HepG2 (cell line): Measurements from ENCODE around the gene CRAT. TPM values are rescaled to one million over a fixed set of nuclear protein-coding genes. Genes with fewer than 3 reads are reported as not detected.

Experiments
- DRAP1 ChIP-seq: IDR thresholded peaks from 2 replicates; pipeline ENCODE4 v1.6.1; 2016; ENCODE audit warnings: missing genetic modification reagents, missing compliant biosample characterization
- EZH2 ChIP-seq: conservative IDR thresholded peaks from 2 replicates; pipeline ENCODE4 v1.6.1; 2012; ENCODE audit warnings: mild to moderate bottlenecking, low read depth, low read length, moderate library complexity
- FOXO1 ChIP-seq: sonication (generic); formaldehyde crosslinking; IDR thresholded peaks from 2 replicates; pipeline ENCODE4 v1.4.0; 2020; ENCODE audit warnings: missing genetic modification reagents
- HCFC1 ChIP-seq: fragments of 150-350 bp; IDR thresholded peaks from 2 replicates; pipeline ENCODE4 v1.6.1; 2014; ENCODE audit warnings: low read depth, low read length
- JDP2 ChIP-seq: sonication (generic); formaldehyde crosslinking; IDR thresholded peaks from 2 replicates; pipeline ENCODE4 v1.8.1; 2022; ENCODE audit warnings: missing genetic modification reagents, borderline replicate concordance
- MED13 ChIP-seq: sonication (generic); formaldehyde crosslinking; IDR thresholded peaks from 2 replicates; pipeline ENCODE4 v1.5.0; 2020; ENCODE audit warnings: missing genetic modification reagents
- PBX3 ChIP-seq: sonication (generic); formaldehyde crosslinking; IDR thresholded peaks from 2 replicates; pipeline ENCODE4 v1.8.1; 2023; ENCODE audit warnings: missing genetic modification reagents, inconsistent platforms, borderline replicate concordance
- TFDP2 ChIP-seq: sonication (generic); formaldehyde crosslinking; IDR thresholded peaks from 2 replicates; pipeline ENCODE4 v1.4.0; 2020; ENCODE audit warnings: missing genetic modification reagents
- ZBTB26 ChIP-seq: IDR thresholded peaks from 2 replicates; pipeline ENCODE4 v1.6.1; 2016; ENCODE audit warnings: missing compliant biosample characterization, missing genetic modification reagents, borderline replicate concordance
- ZFP91 ChIP-seq: sonication (generic); formaldehyde crosslinking; IDR thresholded peaks from 2 replicates; pipeline ENCODE4 v1.9.0; 2022; ENCODE audit warnings: missing genetic modification reagents, mild to moderate bottlenecking, borderline replicate concordance
- ZNF142 ChIP-seq: sonication (generic); formaldehyde crosslinking; IDR thresholded peaks from 2 replicates; pipeline ENCODE4 v1.4.0; 2020; ENCODE audit warnings: missing genetic modification reagents
- ZNF253 ChIP-seq: sonication (generic); formaldehyde crosslinking; IDR thresholded peaks from 2 replicates; pipeline ENCODE4 v1.8.0; 2022; ENCODE audit warnings: mild to moderate bottlenecking, missing genetic modification reagents, borderline replicate concordance
- ZNF572 ChIP-seq: sonication (generic); formaldehyde crosslinking; IDR thresholded peaks from 2 replicates; pipeline ENCODE4 v1.5.1; 2020; ENCODE audit warnings: mild to moderate bottlenecking, missing genetic modification reagents
- ZNF766 ChIP-seq: sonication (generic); formaldehyde crosslinking; IDR thresholded peaks from 2 replicates; pipeline ENCODE4 v1.5.0; 2020; ENCODE audit warnings: missing genetic modification reagents, borderline replicate concordance
- polyA plus RNA-seq, 8 experiments: library from polyadenylated mRNA; depleted of rRNA in 3 of 8; stranded (reverse) in 7 of 8; unstranded in 1 of 8; fragments of >200 nt; fragmentation: Illumina TruSeq in 4 of 8; extraction: Trizol in 4 of 8; gene quantifications; 2 replicates each; pipeline versions ENCODE4 v1.2.1 to v1.2.3, GENCODE V29; 2011 to 2016; ENCODE audit warnings: low read depth in 4 of 8, missing spikeins in 1 of 8, mixed read lengths in 1 of 8; ENCODE audit not compliant: insufficient read depth in 1 of 8
- total RNA-seq, 5 experiments: library from RNA; depleted of rRNA; stranded (reverse); fragments of >200 nt; fragmentation: Illumina TruSeq; extraction: Trizol; gene quantifications; 2 replicates each; pipeline ENCODE4 v1.2.3, GENCODE V29; 2016; ENCODE audit warnings: low read depth in 1 of 5

Gene CRAT
- total and polyA plus RNA-seq, 2 of the 13 experiments (the other 11 are each of a cell fraction or from before 2014, with no cell fraction given), result 26.1 to 26.6 TPM

- TF ChIP-seq PBX3 (CRISPR knock-in tag) (no peak), MED13 (no peak), ZFP91 (CRISPR knock-in tag) (peak; percentile 99), ZNF766 (CRISPR knock-in tag) (no peak), ZNF572 (CRISPR knock-in tag) (peak; percentile 47; the same call in 1 of the 2 replicates), HCFC1 (no peak), TFDP2 (CRISPR knock-in tag) (peak; percentile 53; the same call in 1 of the 2 replicates), ZBTB26 (CRISPR knock-in tag) (no peak; the same call in 1 of the 2 replicates), FOXO1 (CRISPR knock-in tag) (peak; percentile 42), EZH2 (no peak), DRAP1 (no peak; the same call in 1 of the 2 replicates), ZNF142 (CRISPR knock-in tag) (no peak), JDP2 (CRISPR knock-in tag) (no peak), ZNF253 (CRISPR knock-in tag) (no peak)
These were observed 28.8 kb upstream of the CRAT start (continued) for GRCh38 chr9:129139233-129139992.
